ENCODE data around the gene TSHZ2.
"Not testable (repeated sequence)": the region's sequence is repeated elsewhere in the genome, so short reads cannot be mapped to it uniquely, and the experiment has no call there.

Gene TSHZ2

GRCh38 chr20:53081916-53082863 lies 110.0 kb downstream of the TSHZ2 start:
- DNase-seq (ENCODE audit: low read depth in 2 of 2): no peak

DNA sequence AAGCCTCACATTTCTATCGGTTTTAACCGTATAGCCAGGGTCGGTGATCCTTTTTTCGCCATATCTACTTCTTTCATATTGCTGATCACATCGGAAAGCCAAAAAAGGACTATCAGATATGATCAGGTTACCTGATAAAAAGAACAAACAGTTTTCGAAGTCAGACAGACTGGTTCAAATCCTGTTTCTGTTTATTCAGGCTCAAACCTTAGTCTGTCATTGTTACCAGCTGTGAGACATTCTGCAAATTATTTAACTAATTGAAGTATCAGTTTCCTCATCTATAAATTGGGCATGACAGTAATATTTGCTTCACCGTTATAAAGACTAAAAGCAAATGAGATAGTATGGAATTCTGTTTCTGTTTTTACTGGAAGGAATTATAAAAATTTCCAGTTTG lies 111.3 kb downstream of the TSHZ2 start:
- no peak for DNase-seq (ENCODE audit: low read depth in 2 of 2)

GRCh38 chr20:53084408-53084997 lies 112.3 kb downstream of the TSHZ2 start:
- DNase-seq (ENCODE audit: low read depth in 2 of 2): no peak

DNA sequence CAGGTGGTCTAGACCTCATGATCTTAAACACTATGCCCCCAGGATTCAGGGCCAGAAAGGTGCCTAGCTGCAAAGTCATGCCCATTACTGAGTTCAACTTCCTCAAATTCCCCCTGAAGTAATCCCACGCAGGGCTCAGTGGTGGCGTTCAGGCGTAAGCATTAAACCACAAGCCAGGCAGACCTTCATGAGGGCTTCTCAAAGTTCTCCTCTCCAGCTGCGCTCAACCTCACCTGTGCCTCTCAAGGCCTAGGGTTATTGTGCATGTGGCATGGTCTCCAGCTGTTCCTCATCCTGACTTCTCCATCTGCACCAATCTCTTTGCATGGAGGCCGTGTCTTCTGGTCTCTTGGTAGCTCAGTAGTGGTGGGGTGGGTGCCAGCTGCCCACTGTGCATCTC lies 113.6 kb downstream of the TSHZ2 start:
- DNase-seq (ENCODE audit: low read depth in 2 of 2): no peak

DNA sequence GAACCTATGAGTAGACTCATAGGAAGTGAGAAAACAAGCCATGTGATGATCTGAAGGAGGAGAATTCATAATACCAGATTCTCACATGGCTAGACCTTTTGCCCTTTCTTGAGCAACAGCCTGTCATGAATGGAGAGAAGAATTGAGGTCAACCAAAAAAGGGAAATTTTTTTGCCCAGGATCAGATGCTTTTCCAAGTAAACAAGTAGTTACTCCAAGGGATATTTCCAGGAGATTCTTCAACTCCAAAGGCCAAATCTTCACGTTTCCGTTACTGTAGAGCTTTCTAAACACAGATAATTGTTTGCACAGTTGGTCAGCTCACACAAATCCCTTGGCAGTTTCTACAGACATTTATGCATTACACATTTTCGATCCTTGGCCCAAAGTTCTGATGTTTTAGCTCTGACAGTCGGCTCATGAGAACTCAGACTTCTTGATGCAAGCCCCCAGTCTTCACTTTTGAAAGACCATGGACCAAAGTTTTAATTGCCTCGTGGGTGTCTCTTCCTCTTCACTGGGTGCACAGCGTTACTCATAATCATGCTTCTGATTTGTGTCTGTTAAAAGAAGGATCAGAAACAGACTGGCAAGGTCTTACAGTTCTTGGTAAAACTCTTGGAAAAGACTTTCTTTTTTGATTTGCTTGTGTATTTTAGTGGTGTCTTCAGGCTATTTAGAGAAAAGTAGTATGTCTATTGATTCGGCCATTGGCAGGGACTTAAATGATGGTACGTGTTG lies 115.0 kb downstream of the TSHZ2 start:
- DNase-seq (ENCODE audit: low read depth in 2 of 2): no peak

DNA sequence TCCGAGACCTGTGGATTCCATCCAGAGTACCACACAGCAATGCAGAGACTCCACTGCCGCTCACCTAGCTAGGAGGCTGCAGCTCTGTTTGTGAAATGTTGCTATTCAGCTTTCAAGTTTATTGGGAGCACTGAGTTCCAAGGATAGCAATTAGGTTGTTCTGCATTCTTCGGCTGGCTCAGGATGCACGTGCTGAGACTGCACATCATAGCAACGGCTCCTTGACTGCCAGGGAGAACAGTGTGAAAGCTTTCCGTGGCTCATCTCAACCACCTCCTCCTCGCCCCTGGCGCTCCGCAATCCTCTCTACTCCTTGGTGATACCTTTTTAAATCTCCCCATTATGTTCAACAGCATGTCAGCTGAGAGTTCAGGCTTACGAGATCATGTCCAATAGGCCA lies 116.6 kb downstream of the TSHZ2 start:
- DNase-seq (ENCODE audit: low read depth in 2 of 2): no peak

- DNase-seq (ENCODE audit: low read depth in 2 of 2): not testable (repeated sequence)
These were observed 117.7 kb downstream of the TSHZ2 start for GRCh38 chr20:53089851-53090250.

- DNase-seq (ENCODE audit: low read depth in 2 of 2): no peak
These were observed 119.6 kb downstream of the TSHZ2 start for GRCh38 chr20:53091789-53092188.

DNA sequence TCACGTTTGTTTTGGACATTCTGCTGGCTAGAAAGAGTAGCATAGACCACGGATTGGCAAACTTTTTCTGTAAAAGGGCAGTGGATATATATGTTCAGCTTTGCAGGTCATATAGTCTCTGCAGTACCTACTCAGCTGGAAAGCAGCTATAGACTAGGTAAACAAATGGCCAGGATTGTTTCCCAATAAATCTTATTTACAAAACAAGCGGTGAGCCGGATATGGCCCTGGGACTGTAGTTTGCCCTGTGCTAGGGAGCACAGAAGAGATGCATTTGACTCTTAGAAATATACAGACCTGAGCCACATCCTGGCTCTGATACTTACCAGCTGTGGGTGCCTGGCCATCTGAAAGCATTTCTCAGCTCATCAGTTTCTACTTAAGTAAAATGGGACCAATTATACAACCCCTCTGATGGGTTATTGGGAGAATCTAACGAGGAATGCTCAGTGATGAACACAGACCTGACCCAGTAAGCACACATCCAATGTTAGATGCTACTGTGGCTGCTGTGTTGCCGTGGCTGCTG lies 120.7 kb downstream of the TSHZ2 start:
- DNase-seq (ENCODE audit: low read depth in 2 of 2): no peak

GRCh38 chr20:53097371-53097770 lies 125.2 kb downstream of the TSHZ2 start:
- DNase-seq (ENCODE audit: low read depth in 2 of 2): no peak

DNA sequence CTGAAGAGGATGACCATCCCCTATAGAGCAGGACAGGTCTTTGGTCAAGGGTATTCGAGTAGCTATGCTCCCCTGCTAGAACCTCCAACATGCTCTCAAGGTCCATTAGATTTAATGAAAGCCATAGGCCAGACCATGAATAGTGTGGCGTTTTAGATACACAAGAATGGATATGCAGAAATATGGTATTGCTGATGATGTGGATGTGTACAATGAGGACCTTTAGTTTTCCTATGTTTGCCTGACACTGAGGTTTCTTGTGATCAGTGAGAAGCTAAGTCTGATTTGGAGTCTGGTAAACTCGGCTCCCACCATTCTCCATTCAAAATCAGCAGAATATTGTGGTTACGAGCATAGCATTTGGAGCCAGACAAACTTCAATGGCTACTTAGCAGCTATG lies 125.6 kb downstream of the TSHZ2 start:
- no peak for DNase-seq (ENCODE audit: low read depth in 2 of 2)

DNA sequence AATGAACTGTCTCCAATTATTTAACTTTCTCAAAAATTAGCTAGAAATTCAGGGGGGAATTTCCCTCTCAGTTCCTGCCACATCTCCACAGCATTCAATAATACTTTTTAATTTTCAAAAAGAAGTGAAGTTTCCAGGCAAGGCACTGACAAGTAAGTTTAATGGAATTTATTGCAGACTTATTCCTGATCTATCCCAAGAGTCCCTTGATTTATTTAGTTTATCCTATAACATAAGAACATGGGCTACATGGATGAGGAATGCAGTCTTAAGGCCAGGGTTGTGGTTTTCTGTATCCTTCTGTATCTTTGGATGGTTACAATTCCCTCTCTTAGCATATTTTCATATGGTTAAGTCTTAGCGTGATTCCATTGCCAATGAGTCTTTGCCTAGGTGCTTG lies 126.5 kb downstream of the TSHZ2 start:
- no peak for DNase-seq (ENCODE audit: low read depth in 2 of 2)

GRCh38 chr20:53099856-53100255 lies 127.7 kb downstream of the TSHZ2 start:
- no peak for DNase-seq (ENCODE audit: low read depth in 2 of 2)

- DNase-seq (ENCODE audit: low read depth in 2 of 2): no peak
These were observed 128.3 kb downstream of the TSHZ2 start for GRCh38 chr20:53100476-53100911.

GRCh38 chr20:53101992-53102760 lies 130.0 kb downstream of the TSHZ2 start:
- DNase-seq (ENCODE audit: low read depth in 2 of 2): no peak

DNA sequence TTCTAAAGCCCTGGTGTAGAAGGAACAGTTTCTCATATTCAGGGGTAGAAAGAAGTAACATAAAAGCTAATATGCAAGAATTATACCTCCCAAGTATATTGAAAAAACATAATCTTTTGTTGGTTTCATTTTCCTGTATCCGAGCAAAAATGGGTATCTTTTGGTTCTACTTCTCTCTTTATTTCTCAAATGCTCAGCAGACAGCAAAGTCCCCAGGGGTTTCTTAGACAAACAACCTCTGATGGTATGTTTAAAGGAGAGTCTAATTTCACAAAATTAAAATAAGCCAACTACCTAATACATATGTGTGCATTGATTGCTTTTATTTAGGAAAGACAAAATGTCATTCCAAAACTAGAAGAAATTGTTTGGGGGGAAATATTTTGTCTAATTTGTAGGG lies 131.0 kb downstream of the TSHZ2 start:
- no peak for DNase-seq (ENCODE audit: low read depth in 2 of 2)

DNA sequence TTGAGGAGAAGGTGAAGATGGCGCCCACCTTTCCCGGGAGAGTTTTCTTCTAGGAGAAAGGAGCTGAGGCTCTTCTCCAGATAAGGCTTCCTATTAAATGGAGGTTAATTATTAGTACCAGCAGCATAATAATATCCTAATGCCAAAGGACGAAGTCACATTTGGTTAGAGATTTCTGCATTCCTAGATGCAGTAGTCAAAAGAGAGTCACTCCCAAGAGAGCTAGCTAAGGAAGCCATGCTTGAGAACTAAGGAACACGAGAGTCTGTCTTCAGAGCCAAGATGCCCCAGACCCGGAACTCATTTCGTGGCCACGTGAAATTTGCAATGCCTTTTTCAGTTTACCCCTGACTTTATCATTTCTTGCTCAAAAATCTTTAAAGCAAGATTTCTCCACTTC lies 132.7 kb downstream of the TSHZ2 start:
- no peak for DNase-seq (ENCODE audit: low read depth in 2 of 2)

DNA sequence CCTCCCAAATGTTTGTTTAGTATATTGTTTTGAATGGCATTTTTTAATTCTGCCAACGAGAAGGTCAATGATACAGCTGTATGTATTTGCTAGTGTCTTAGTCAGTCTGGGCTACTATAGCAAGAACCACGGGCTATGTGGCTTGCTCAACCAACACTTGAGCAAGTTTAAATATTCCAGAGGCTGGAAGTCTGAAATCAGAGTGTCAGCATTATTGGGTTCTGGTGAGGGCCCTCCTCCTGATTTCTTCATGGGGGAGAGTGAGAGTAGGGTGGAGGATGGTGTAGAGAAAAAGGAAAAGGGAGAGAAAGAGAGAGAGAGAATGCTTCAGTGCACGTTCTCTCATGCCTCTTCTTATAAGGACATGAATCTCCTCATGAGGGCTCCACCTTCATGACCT lies 144.6 kb downstream of the TSHZ2 start:
- no peak for DNase-seq (ENCODE audit: low read depth in 2 of 2)

DNA sequence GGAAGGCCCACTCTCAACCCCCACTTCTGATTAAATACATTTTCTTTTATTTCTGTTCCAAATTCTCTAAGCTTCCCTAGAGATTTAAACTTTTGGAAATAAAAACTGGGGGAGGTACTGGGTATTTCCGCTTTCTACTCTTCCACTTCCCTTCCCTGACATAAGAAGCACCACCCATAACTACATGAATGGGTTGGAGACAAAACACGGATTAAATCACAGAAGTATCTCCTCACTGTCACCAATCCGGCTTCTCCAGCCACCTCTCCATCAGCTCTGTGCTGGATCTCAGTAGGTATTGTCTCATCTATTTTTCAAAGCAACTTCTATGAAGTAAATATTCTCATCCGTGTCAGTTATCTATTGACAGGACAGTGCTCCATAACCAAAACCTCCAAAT lies 150.7 kb downstream of the TSHZ2 start:
- no peak for DNase-seq (ENCODE audit: low read depth in 2 of 2)

DNA sequence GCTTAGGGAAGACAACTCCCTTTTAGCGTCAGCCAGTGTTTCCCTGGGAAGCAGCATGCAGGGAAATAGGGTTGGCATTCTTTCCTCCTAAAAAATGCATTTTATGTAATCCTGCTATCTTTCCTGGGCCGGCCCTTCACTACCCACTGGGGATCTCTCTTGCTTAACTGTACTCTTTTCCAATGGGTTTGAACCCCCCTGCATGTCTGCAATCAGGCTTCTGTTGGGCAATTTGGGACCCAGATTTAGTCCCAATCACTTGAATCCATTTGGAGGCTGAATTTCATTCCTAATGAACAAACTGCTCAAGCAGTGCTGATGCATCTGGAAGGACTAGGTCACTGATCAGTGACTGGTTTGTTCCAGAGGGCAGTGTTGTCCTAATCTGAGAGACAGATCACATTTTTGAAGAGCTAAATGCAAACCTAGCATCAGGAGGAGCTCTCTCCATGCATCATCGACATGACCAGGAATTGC lies 152.0 kb downstream of the TSHZ2 start:
- no peak for DNase-seq (ENCODE audit: low read depth in 2 of 2)

DNA sequence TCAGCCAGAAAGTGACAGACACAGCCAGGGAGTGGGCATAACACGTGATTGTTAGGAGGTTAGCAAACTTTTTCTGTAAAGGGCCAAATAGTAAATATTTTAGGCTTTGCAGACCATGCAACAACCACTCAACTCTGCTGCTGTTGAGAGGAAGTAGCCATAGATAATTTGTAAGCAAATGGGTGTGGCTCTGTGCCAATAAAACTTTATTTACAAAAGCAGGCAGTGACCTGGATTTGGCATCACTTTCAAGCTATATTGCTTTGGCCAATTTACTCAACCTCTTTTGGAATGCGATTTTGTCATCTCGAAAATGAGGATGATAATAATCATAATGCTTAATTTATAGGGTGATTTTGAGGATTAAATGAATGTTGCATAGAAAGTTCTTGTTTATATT lies 152.6 kb downstream of the TSHZ2 start:
- no peak for DNase-seq (ENCODE audit: low read depth in 2 of 2)

Data from activated CD4-positive, alpha-beta T cell treated with anti-CD3 and anti-CD28 coated beads for 24 hours (primary cell).